IPS DF 6.9 (cell line): ENCODE results near the gene LRRN3.

Source experiments
- DNase-seq: peaks from one replicate; pipeline ENCODE4 v3.0.0-alpha.2; 2013; ENCODE audit warnings: low read depth, low spot score
- H3K27ac ChIP-seq: one replicate; pipeline ENCODE4 v1.5.1; 2013; ENCODE audit warnings: low read length, control low read depth
- H3K27me3 ChIP-seq: 2 replicates; pipeline ENCODE4 v1.6.1; 2013; ENCODE audit warnings: mild to moderate bottlenecking, low read length; ENCODE audit not compliant: control insufficient read depth, insufficient read depth
- H3K36me3 ChIP-seq: 2 replicates; pipeline ENCODE4 v1.6.1; 2013; ENCODE audit warnings: low read length; ENCODE audit not compliant: control insufficient read depth, insufficient read depth
- H3K4me1 ChIP-seq: 2 replicates; pipeline ENCODE4 v1.6.1; 2013; ENCODE audit warnings: low read length; ENCODE audit not compliant: control insufficient read depth, insufficient read depth
- H3K4me3 ChIP-seq: 2 replicates; pipeline ENCODE4 v1.5.1; 2013; ENCODE audit warnings: mild to moderate bottlenecking, low read length
- H3K9me3 ChIP-seq: 2 replicates; pipeline ENCODE4 v1.6.1; 2013; ENCODE audit warnings: low read length, inconsistent platforms; ENCODE audit not compliant: control insufficient read depth, insufficient read depth
- WGBS: extraction: QIAGEN DNeasy Blood & Tissue Kit; methylation state at CpG from one replicate; pipeline ENCODE4 v1.1.7; 2013; ENCODE audit warnings: mixed read lengths, missing lambda C conversion rate; ENCODE audit not compliant: insufficient read length, insufficient coverage; 5-methylcytosine and 5-hydroxymethylcytosine counted together

LRRN3 gene

GRCh38 chr7:111132833-111133232, 41.9 kb downstream of the LRRN3 start:
- H3K27ac ChIP-seq = no peak overlapping the region
- H3K36me3 ChIP-seq = no peaks in the 10 kb centered on the region
- no peaks in the 10 kb centered on the region for H3K27me3 ChIP-seq
- H3K4me1 ChIP-seq = no peaks in the 10 kb centered on the region
- no peak for DNase-seq
- no peak overlapping the region for H3K4me3 ChIP-seq
- no peaks in the 10 kb centered on the region for H3K9me3 ChIP-seq
- no CpG with 5 or more reads among the region's 1 CpG for WGBS

- Histone ChIP-seq H3K4me3 (no peak overlapping the region), H3K9me3 (no peaks in the 10 kb centered on the region), H3K4me1 (no peaks in the 10 kb centered on the region), H3K27me3 (no peaks in the 10 kb centered on the region), H3K36me3 (no peaks in the 10 kb centered on the region), H3K27ac (no peak overlapping the region)
- WGBS = no CpG with 5 or more reads among the region's 4 CpGs
- DNase-seq = no peak
Observed at GRCh38 chr7:111137296-111138192, 46.6 kb downstream of the LRRN3 start.

- no peak overlapping the region for H3K4me3 ChIP-seq
- H3K27me3 ChIP-seq = no peaks in the 10 kb centered on the region
- H3K36me3 ChIP-seq = no peaks in the 10 kb centered on the region
- H3K9me3 ChIP-seq = no peaks in the 10 kb centered on the region
- H3K27ac ChIP-seq = no peak overlapping the region
- no CpG with 5 or more reads among the region's 2 CpGs for WGBS
- DNase-seq = no peak
- no peaks in the 10 kb centered on the region for H3K4me1 ChIP-seq
Observed at GRCh38 chr7:111138193-111138569, 47.3 kb downstream of the LRRN3 start.

- H3K9me3 ChIP-seq = no peaks in the 10 kb centered on the region
- H3K27me3 ChIP-seq = no peaks in the 10 kb centered on the region
- H3K4me3 ChIP-seq = no peak overlapping the region
- H3K27ac ChIP-seq = no peak overlapping the region
- no peaks in the 10 kb centered on the region for H3K36me3 ChIP-seq
- DNase-seq = no peak
- no peaks in the 10 kb centered on the region for H3K4me1 ChIP-seq
Observed at GRCh38 chr7:111138586-111138985, 47.7 kb downstream of the LRRN3 start.

- H3K4me1 ChIP-seq = no peaks in the 10 kb centered on the region
- no CpG with 5 or more reads among the region's 2 CpGs for WGBS
Observed at GRCh38 chr7:111140091-111140865, 49.4 kb downstream of the LRRN3 start.

GRCh38 chr7:111145472-111145871, 54.5 kb downstream of the LRRN3 start:
- WGBS = no CpG with 5 or more reads among the region's 2 CpGs
- no peak overlapping the region for H3K4me3 ChIP-seq
- H3K27me3 ChIP-seq = no peaks in the 10 kb centered on the region
- no peak for DNase-seq
- no peaks in the 10 kb centered on the region for H3K36me3 ChIP-seq
- H3K4me1 ChIP-seq = no peaks in the 10 kb centered on the region
- H3K9me3 ChIP-seq = no peaks in the 10 kb centered on the region
- H3K27ac ChIP-seq = no peak overlapping the region

More at GRCh38 chr7:111140091-111140865, 49.4 kb downstream of the LRRN3 start:
- Histone ChIP-seq H3K27ac (no peak overlapping the region), H3K4me3 (no peak overlapping the region), H3K9me3 (no peaks in the 10 kb centered on the region), H3K36me3 (no peaks in the 10 kb centered on the region), H3K27me3 (no peaks in the 10 kb centered on the region)
- no peak for DNase-seq

- Histone ChIP-seq H3K27ac (no peak overlapping the region), H3K9me3 (no peaks in the 10 kb centered on the region), H3K4me3 (no peak overlapping the region), H3K36me3 (no peaks in the 10 kb centered on the region), H3K4me1 (no peaks in the 10 kb centered on the region), H3K27me3 (no peaks in the 10 kb centered on the region)
- DNase-seq = no peak
Observed at GRCh38 chr7:111146136-111146535, 55.2 kb downstream of the LRRN3 start.

- H3K4me3 ChIP-seq = no peak overlapping the region
- no peaks in the 10 kb centered on the region for H3K4me1 ChIP-seq
- WGBS = no CpG with 5 or more reads among the region's 6 CpGs
- no peaks in the 10 kb centered on the region for H3K36me3 ChIP-seq
- no peak overlapping the region for H3K27ac ChIP-seq
- no peaks in the 10 kb centered on the region for H3K27me3 ChIP-seq
- no peak for DNase-seq
- no peaks in the 10 kb centered on the region for H3K9me3 ChIP-seq
Observed at GRCh38 chr7:111147708-111148533, 57.0 kb downstream of the LRRN3 start.

- H3K4me3 ChIP-seq = no peak overlapping the region
- H3K36me3 ChIP-seq = no peaks in the 10 kb centered on the region
- H3K9me3 ChIP-seq = no peaks in the 10 kb centered on the region
- no CpG with 5 or more reads among the region's 1 CpG for WGBS
- H3K27ac ChIP-seq = no peak overlapping the region
- no peaks in the 10 kb centered on the region for H3K27me3 ChIP-seq
- no peak for DNase-seq
- H3K4me1 ChIP-seq = no peaks in the 10 kb centered on the region
Observed at GRCh38 chr7:111150709-111151108, 59.8 kb downstream of the LRRN3 start.

- Histone ChIP-seq H3K4me3 (no peak overlapping the region), H3K27ac (no peak overlapping the region), H3K4me1 (no peaks in the 10 kb centered on the region), H3K27me3 (no peaks in the 10 kb centered on the region), H3K36me3 (no peaks in the 10 kb centered on the region), H3K9me3 (no peaks in the 10 kb centered on the region)
- DNase-seq = no peak
Observed at GRCh38 chr7:111159426-111159825, 68.5 kb downstream of the LRRN3 start.
